HG03135 (cell line): ENCODE results near the gene KRT72.

ENCODE experiments used
- ATAC-seq: cut with Tn5 transposase; IDR thresholded peaks from one replicate; pipeline ENCODE4 v1.9.1; 2021; ENCODE audit warnings: mild to moderate bottlenecking, moderate library complexity; ENCODE audit not compliant: unreplicated experiment

The KRT72 gene

GRCh38 chr12:52630599-52631200 is 29.4 kb upstream of the KRT72 start:
- no peak for ATAC-seq

- ATAC-seq: no peak
Measured at GRCh38 chr12:52630008-52630500, 28.8 kb upstream of the KRT72 start.

GRCh38 chr12:52629281-52630007 is 28.2 kb upstream of the KRT72 start:
- no peak for ATAC-seq

GRCh38 chr12:52628841-52629240 is 27.6 kb upstream of the KRT72 start:
- no peak for ATAC-seq

- ATAC-seq: no peak
Measured at GRCh38 chr12:52628111-52628507, 26.8 kb upstream of the KRT72 start.

- ATAC-seq: no peak
Measured at GRCh38 chr12:52627395-52628110, 26.3 kb upstream of the KRT72 start.

- no peak for ATAC-seq
Measured at GRCh38 chr12:52622349-52622748, 21.1 kb upstream of the KRT72 start.

- no peak for ATAC-seq
Measured at GRCh38 chr12:52618866-52619265, 17.6 kb upstream of the KRT72 start.

- no peak for ATAC-seq
Measured at GRCh38 chr12:52618216-52618615, 17.0 kb upstream of the KRT72 start, which contains the start of gene KRT73. KRT73 (minus strand) TSS chr12:52618559; CDS start chr12:52618524, 35 bp downstream.

- ATAC-seq: no peak
Measured at GRCh38 chr12:52617403-52617785, 16.1 kb upstream of the KRT72 start.

GRCh38 chr12:52616680-52617402 is 15.6 kb upstream of the KRT72 start:
- ATAC-seq: no peak

- no peak for ATAC-seq
Measured at GRCh38 chr12:52615912-52616311, 14.6 kb upstream of the KRT72 start.

- ATAC-seq: no peak
Measured at GRCh38 chr12:52615208-52615868, 14.1 kb upstream of the KRT72 start.

GRCh38 chr12:52614381-52615207 is 13.3 kb upstream of the KRT72 start:
- no peak for ATAC-seq

- no peak for ATAC-seq
Measured at GRCh38 chr12:52613384-52614030, 12.2 kb upstream of the KRT72 start.

- no peak for ATAC-seq
Measured at GRCh38 chr12:52612431-52613383, 11.4 kb upstream of the KRT72 start.

- ATAC-seq: no peak
Measured at GRCh38 chr12:52611080-52611468, 9.8 kb upstream of the KRT72 start.
